Pancreas (tissue), 10 donors: Measurements from ENCODE around the gene CD180. TPM values are rescaled to one million over a fixed set of nuclear protein-coding genes. Genes with fewer than 3 reads are reported as not detected.

Experiments used
- ATAC-seq, 4 donors: fragments of 200-7000 bp; cut with Tn5 transposase; one replicate each; pipeline versions ENCODE4 v1.8.0 to v1.9.1; 2020; ENCODE audit warnings: mild to moderate bottlenecking in 4 of 4, moderate library complexity in 4 of 4
- DNase-seq, 6 donors: peaks; one replicate each; pipeline ENCODE4 v3.0.0-alpha.2; 2020
- FAIRE-seq: peaks from 2 replicates; lab custom pipeline; 2012; peaks lifted over from hg19 to GRCh38; lab: Jason Lieb, UNC
- H3K27ac ChIP-seq, 4 donors: fragments of 200-600 bp; sonication (generic); 1 replicate in 3 of 4; 2 replicates in 1 of 4; pipeline versions ENCODE4 v1.5.0 to v1.8.0; 2020
- H3K27me3 ChIP-seq, 4 donors: fragments of 200-600 bp; one replicate each; pipeline ENCODE4 v1.8.0; 2021
- H3K36me3 ChIP-seq, 3 donors: fragments of 200-600 bp; sonication (generic) in 1 of 3; one replicate each; pipeline versions ENCODE4 v1.5.0 to v1.8.0; 2020 to 2021
- H3K4me1 ChIP-seq, 3 donors: fragments of 200-600 bp; one replicate each; pipeline ENCODE4 v1.8.0; 2021
- H3K4me3 ChIP-seq, 4 donors: fragments of 200-600 bp; sonication (generic) in 2 of 4; one replicate each; pipeline versions ENCODE4 v1.5.0 to v1.8.0; 2020 to 2021
- H3K9me3 ChIP-seq, 4 donors: fragments of 200-600 bp; one replicate each; pipeline ENCODE4 v1.8.0; 2021
- WGBS, 2 donors: extraction: QIAGEN DNeasy Blood & Tissue Kit; methylation state at CpG; one replicate each; pipeline ENCODE4 v1.1.7; 2013; 5-methylcytosine and 5-hydroxymethylcytosine counted together
- intact Hi-C, 3 donors: fragments of 100-400 bp; cut with DNase I; formaldehyde crosslinking; loops; one replicate each; pipeline versions ENCODE4 v1.11.1 to v1.14.2; 2022
- polyA plus RNA-seq, 2 donors: library from polyadenylated mRNA; stranded (reverse); fragments of 200-250 nt; gene quantifications; one replicate each; pipeline ENCODE4 v1.2.3, GENCODE V29; 2013
- total RNA-seq, 6 donors: library from RNA; stranded (reverse); fragmentation: NEBNext Ultra II Directional in 4 of 6; extraction: Animal tissue kit (Norgen Biotek cat#: 25700) in 4 of 6; gene quantifications; one replicate each; pipeline versions ENCODE4 v1.2.1 to v1.2.4, GENCODE V29; 2021 to 2023
- TF ChIP-seq, protein P1 (sequence below), 4 donors: fragments of 200-600 bp; sonication (generic) in 3 of 4; IDR thresholded peaks; one replicate each; pipeline versions ENCODE4 v1.5.0 to v1.8.0; 2021; ENCODE audit warnings: antibody characterized with exemption in 4 of 4
- donor health status: healthy with polysubstance abuse.
- donor health status: DM: no; HTN: no; CAD: no; lungs with moderate emphysema.
- donor health status: DM: no; HTN: no; CAD: no.
- donor health status: control.
- donor health status: control.
- donor health status: Bipolar disorder and iron deficiency.
- donor health status: DM: yes; HTN: yes; CAD: no.
- donor health status: DM: no; HTN: no; CAD: no.
- donor health status: DM: no; HTN: no; CAD: no.
- donor health status: DM: yes; HTN: yes; CAD: no.

CD180 gene
- total and polyA plus RNA-seq, 8 donors = 0.04 to 2.9 (median 0.10) TPM

DNA sequence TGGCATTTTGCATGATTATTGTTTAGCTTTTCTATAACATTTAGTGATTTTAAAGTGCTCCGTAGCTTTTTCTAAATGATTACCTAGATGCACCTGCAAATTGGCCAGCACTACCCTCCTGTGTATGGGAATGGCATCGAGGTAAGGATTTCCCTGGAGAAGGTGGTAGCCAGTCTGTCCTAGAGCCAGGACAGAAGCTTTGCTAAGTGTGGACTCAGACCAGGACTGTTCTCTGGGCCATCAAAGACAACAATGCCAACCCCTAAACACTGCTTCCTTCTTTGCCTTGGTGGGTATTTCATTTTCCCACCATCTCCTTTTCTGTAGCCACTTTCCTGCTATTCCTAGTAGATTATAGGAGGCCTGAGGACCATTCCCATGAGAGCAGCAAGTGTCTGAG is 53.0 kb downstream of the CD180 start:
- DNase-seq (no peak), FAIRE-seq (no peak), ATAC-seq (no peak)
- Histone ChIP-seq H3K36me3 (peaks cover 0 to 12% (median 6%) of the 10 kb centered on the region in 3 donors), H3K4me1 (no peaks in the 10 kb centered on the region), H3K4me3 (no peak overlapping the region), H3K27ac (no peak overlapping the region), H3K27me3 (no peaks in the 10 kb centered on the region), H3K9me3 (no peaks in the 10 kb centered on the region)
- WGBS, 2 donors = 88 to 90% methylated on average over 2 of the region's 2 CpGs
- intact Hi-C loops = no loop called here
- TF ChIP-seq, protein P1, sequence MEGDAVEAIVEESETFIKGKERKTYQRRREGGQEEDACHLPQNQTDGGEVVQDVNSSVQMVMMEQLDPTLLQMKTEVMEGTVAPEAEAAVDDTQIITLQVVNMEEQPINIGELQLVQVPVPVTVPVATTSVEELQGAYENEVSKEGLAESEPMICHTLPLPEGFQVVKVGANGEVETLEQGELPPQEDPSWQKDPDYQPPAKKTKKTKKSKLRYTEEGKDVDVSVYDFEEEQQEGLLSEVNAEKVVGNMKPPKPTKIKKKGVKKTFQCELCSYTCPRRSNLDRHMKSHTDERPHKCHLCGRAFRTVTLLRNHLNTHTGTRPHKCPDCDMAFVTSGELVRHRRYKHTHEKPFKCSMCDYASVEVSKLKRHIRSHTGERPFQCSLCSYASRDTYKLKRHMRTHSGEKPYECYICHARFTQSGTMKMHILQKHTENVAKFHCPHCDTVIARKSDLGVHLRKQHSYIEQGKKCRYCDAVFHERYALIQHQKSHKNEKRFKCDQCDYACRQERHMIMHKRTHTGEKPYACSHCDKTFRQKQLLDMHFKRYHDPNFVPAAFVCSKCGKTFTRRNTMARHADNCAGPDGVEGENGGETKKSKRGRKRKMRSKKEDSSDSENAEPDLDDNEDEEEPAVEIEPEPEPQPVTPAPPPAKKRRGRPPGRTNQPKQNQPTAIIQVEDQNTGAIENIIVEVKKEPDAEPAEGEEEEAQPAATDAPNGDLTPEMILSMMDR (IDR thresholded peaks at IDR 0.05) = no peak

DNA sequence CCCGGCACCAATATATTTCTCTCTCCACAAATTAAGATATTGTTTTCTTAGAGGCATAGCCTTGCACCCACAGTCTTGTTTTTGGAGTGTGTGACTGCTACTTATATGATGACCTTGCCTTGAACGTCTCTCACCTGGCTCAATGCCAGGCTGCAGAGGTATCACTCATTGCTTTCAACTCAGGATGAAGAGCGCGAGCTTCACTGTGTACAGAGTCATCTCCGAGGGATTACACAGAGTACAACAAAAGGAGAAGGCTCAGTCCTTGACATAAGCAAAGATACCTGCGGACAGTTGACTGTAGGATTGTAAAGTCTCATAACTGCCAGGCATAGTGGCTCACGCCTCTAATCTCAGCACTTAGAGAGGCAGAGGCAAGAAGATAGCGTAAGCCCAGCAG is 53.8 kb downstream of the CD180 start:
- no peak for FAIRE-seq
- DNase-seq = no peak
- Histone ChIP-seq H3K9me3 (no peaks in the 10 kb centered on the region), H3K4me1 (no peaks in the 10 kb centered on the region), H3K27me3 (no peaks in the 10 kb centered on the region), H3K27ac (no peak overlapping the region), H3K4me3 (no peak overlapping the region), H3K36me3 (peaks cover 0 to 12% (median 6%) of the 10 kb centered on the region in 3 donors)
- intact Hi-C loops = no loop called here
- 79 to 82% methylated on average over 8 of the region's 8 CpGs for WGBS, 2 donors
- TF ChIP-seq, protein P1 (IDR thresholded peaks at IDR 0.05) = no peak
- ATAC-seq = peak in 1 of 4 donors; percentile 16

DNA sequence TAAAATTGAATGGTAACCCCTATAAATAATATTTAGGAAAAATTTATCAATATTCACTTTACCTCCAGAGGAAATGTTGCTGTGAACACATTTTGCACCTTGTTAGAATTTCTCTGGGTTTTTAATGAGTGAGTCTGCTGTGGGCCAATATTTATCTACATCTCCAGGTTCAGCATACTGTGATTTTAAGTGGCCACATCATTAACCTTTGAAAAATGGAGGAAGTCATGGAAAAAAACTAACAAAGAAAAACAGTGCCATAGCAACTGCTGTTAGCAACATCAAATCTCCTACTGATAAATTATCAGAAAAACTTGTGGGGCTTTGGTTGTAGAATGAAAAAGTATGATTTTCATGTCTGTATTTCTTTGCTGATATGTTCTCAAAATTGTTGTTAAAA is 55.0 kb downstream of the CD180 start:
- no peaks in the 10 kb centered on the region for H3K9me3 ChIP-seq
- H3K36me3 ChIP-seq = peaks cover 0 to 12% (median 6%) of the 10 kb centered on the region in 3 donors
- H3K4me1 ChIP-seq = no peaks in the 10 kb centered on the region
- H3K4me3 ChIP-seq = no peak overlapping the region
- ATAC-seq = peak in 2 of 4 donors; percentile 62 to 69
- no peaks in the 10 kb centered on the region for H3K27me3 ChIP-seq
- no peak for FAIRE-seq
- intact Hi-C loops = no loop called here
- no peak for DNase-seq
- TF ChIP-seq, protein P1 (IDR thresholded peaks at IDR 0.05) = no peak
- H3K27ac ChIP-seq = no peak overlapping the region

DNA sequence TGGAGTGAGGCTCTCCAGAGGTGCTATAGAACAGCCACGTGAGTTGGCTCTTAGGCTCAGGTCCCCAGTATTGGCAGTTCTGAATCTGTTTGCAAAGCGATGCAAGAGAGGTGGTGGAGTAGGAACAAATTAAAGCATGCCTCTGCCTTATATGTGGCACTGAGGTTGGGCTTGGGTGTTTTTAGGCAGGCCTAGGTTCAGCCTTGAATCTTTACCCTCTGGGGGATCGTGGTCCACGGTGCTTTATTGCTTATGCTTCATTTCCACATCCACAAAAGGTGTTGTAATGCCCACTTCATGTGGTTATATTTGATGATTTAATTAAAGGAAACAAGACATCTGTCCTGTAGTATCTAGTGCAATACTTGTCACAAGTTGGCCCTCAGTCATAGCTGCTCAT is 56.2 kb downstream of the CD180 start:
- ATAC-seq = no peak
- TF ChIP-seq, protein P1 (IDR thresholded peaks at IDR 0.05) = no peak
- H3K4me3 ChIP-seq = no peak overlapping the region
- no peaks in the 10 kb centered on the region for H3K9me3 ChIP-seq
- FAIRE-seq = no peak
- intact Hi-C loops = no loop called here
- H3K36me3 ChIP-seq = peaks cover 0 to 6% (median 6%) of the 10 kb centered on the region in 3 donors
- DNase-seq = no peak
- no peaks in the 10 kb centered on the region for H3K27me3 ChIP-seq
- no peak overlapping the region for H3K27ac ChIP-seq
- WGBS, 2 donors = 92 to 93% methylated on average over 4 of the region's 4 CpGs
- no peaks in the 10 kb centered on the region for H3K4me1 ChIP-seq

DNA sequence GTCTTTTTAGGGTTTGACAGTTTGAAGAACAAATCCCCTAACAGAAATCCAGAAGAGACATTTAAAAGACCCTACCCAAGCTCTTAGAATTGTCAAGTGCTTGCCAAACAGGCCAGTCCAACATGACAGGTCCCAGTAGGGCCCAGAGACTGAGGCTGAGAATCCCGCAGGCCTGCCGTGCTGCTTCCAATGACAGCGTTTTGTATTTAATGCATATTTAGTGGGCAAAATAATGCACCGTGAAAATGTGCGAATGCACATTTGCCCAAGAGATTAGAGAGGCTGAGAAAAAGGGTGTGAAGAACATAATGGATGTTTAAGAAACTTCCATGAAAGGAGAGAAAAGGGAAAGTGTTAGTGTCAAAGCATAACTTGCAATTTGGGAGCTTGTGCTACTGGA is 57.6 kb downstream of the CD180 start:
- intact Hi-C loops = no loop called here
- no peaks in the 10 kb centered on the region for H3K27me3 ChIP-seq
- H3K27ac ChIP-seq = no peak overlapping the region
- WGBS, 2 donors = 92 to 93% methylated on average over 5 of the region's 5 CpGs
- DNase-seq = no peak
- no peaks in the 10 kb centered on the region for H3K36me3 ChIP-seq
- no peaks in the 10 kb centered on the region for H3K9me3 ChIP-seq
- no peak for ATAC-seq
- FAIRE-seq = no peak
- TF ChIP-seq, protein P1 (IDR thresholded peaks at IDR 0.05) = no peak
- H3K4me1 ChIP-seq = no peaks in the 10 kb centered on the region
- H3K4me3 ChIP-seq = no peak overlapping the region
